ENCODE results near the gene CABLES2. TPM values are rescaled to one million over a fixed set of nuclear protein-coding genes. Genes with fewer than 3 reads are reported as not detected.

CABLES2 gene
- total and polyA plus RNA-seq, 10 of the 15 experiments (the other 5 are each of a cell fraction or from before 2014, with no cell fraction given), result 2.2 to 14.9 (median 5.3) TPM

GRCh38 chr20:62382306-62383198 lies 24.5 kb downstream of the CABLES2 start (continued):
- TF ChIP-seq SUZ12 (IDR thresholded peaks at IDR 0.05; ENCODE audit: unreplicated experiment) (no peak), ATF7 (IDR thresholded peaks at IDR 0.05; ENCODE audit: low read depth) (no peak), ZBTB11 (CRISPR knock-in tag; IDR thresholded peaks at IDR 0.05) (no peak), NFXL1 (IDR thresholded peaks at IDR 0.05; ENCODE audit: borderline replicate concordance) (no peak), CHD2 (IDR thresholded peaks at IDR 0.05; ENCODE audit: borderline replicate concordance, low read depth, low read length) (no peak), SMARCA5 (IDR thresholded peaks at IDR 0.05) (peak; percentile 82), RUNX3 (IDR thresholded peaks at IDR 0.05; ENCODE audit: low read length) (no peak), ZNF217 (IDR thresholded peaks at IDR 0.05) (no peak), ASH2L (IDR thresholded peaks at IDR 0.05; ENCODE audit: borderline replicate concordance, low read depth) (no peak), RELA (IDR thresholded peaks at IDR 0.05; ENCODE audit: borderline replicate concordance, partially characterized antibody) (no peak), HDAC6 (IDR thresholded peaks at IDR 0.05; ENCODE audit: unreplicated experiment) (no peak), MYC (IDR thresholded peaks at IDR 0.05; ENCODE audit: insufficient read depth, insufficient read length, insufficient replicate concordance, low read length, severe bottlenecking) (no peak), CUX1 (IDR thresholded peaks at IDR 0.05; ENCODE audit: insufficient replicate concordance, low read depth, low read length) (no peak), HCFC1 (IDR thresholded peaks at IDR 0.05; ENCODE audit: low read length) (no peak), IKZF1 (conservative IDR thresholded peaks at IDR 0.05) (no peak), NR2C2 (IDR thresholded peaks at IDR 0.05; ENCODE audit: borderline replicate concordance, control insufficient read depth, insufficient read length, low read depth) (no peak)
- TF ChIP-seq, protein P1, sequence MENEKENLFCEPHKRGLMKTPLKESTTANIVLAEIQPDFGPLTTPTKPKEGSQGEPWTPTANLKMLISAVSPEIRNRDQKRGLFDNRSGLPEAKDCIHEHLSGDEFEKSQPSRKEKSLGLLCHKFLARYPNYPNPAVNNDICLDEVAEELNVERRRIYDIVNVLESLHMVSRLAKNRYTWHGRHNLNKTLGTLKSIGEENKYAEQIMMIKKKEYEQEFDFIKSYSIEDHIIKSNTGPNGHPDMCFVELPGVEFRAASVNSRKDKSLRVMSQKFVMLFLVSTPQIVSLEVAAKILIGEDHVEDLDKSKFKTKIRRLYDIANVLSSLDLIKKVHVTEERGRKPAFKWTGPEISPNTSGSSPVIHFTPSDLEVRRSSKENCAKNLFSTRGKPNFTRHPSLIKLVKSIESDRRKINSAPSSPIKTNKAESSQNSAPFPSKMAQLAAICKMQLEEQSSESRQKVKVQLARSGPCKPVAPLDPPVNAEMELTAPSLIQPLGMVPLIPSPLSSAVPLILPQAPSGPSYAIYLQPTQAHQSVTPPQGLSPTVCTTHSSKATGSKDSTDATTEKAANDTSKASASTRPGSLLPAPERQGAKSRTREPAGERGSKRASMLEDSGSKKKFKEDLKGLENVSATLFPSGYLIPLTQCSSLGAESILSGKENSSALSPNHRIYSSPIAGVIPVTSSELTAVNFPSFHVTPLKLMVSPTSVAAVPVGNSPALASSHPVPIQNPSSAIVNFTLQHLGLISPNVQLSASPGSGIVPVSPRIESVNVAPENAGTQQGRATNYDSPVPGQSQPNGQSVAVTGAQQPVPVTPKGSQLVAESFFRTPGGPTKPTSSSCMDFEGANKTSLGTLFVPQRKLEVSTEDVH (IDR thresholded peaks at IDR 0.05; ENCODE audit: low read depth, partially characterized antibody), result no peak
